ENCODE data around the gene BMI1.

BMI1 gene

DNA sequence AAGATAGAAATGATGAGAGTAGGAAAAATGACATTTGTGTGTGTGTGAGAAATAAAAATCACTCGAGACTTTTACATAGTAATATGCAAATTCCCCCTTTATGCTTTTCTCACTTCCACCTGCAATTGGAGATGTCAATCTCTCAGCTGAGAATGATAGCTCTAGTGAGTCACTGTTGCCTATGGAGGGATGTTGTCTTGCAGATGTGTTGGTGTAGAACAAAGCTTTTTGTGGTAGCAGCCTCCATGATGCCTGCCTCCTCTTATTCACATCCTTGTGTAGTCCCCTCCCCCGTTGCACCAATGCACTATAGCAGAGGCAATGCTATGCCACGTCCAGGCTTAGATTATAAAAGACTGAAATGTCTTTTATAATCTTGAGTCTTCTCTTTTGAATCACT is 58.2 kb downstream of the BMI1 start:
- DNase-seq = no peak
- no peaks in the 10 kb centered on the region for H3K36me3 ChIP-seq
- TF ChIP-seq, protein P1, sequence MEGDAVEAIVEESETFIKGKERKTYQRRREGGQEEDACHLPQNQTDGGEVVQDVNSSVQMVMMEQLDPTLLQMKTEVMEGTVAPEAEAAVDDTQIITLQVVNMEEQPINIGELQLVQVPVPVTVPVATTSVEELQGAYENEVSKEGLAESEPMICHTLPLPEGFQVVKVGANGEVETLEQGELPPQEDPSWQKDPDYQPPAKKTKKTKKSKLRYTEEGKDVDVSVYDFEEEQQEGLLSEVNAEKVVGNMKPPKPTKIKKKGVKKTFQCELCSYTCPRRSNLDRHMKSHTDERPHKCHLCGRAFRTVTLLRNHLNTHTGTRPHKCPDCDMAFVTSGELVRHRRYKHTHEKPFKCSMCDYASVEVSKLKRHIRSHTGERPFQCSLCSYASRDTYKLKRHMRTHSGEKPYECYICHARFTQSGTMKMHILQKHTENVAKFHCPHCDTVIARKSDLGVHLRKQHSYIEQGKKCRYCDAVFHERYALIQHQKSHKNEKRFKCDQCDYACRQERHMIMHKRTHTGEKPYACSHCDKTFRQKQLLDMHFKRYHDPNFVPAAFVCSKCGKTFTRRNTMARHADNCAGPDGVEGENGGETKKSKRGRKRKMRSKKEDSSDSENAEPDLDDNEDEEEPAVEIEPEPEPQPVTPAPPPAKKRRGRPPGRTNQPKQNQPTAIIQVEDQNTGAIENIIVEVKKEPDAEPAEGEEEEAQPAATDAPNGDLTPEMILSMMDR (IDR thresholded peaks at IDR 0.05; ENCODE audit: low read depth, low read length) = no peak
- H3K9me3 ChIP-seq (ENCODE audit: severe bottlenecking) = no peaks in the 10 kb centered on the region
- H3K27ac ChIP-seq = no peak overlapping the region
- H3K4me3 ChIP-seq (ENCODE audit: low read depth, low read length) = no peak overlapping the region
- no peaks in the 10 kb centered on the region for H3K27me3 ChIP-seq (ENCODE audit: insufficient read depth, low read depth, severe bottlenecking)

All from WERI-Rb-1 (cell line).